Naive thymus-derived CD4-positive, alpha-beta T cell (primary cell): ENCODE results near the gene KRTAP10-1. TPM values are rescaled to one million over a fixed set of nuclear protein-coding genes. Genes with fewer than 3 reads are reported as not detected.
A peak's percentile ranks its signal among the peaks of the same experiment; 100 is the strongest.
"Not testable (repeated sequence)": the region's sequence is repeated elsewhere in the genome, so short reads cannot be mapped to it uniquely, and the experiment has no call there.

ENCODE experiments used
- ATAC-seq: fragments of 150-1000 bp; cut with Tn5 transposase; 2 replicates; pipeline ENCODE4 v1.10.0; 2021; ENCODE audit warnings: mild to moderate bottlenecking, moderate library complexity
- CTCF ChIA-PET: fragments of 350-600 bp; sonication (Branson Sonifier 250); formaldehyde crosslinking; loops from one replicate; lab custom pipeline; 2021; ENCODE audit warnings: antibody characterized with exemption; lab: Charles Lee
- POLR2A ChIA-PET: fragments of 350-600 bp; sonication (Branson Sonifier 250); formaldehyde crosslinking; loops from one replicate; lab custom pipeline; 2021; ENCODE audit warnings: antibody characterized with exemption, inconsistent platforms; lab: Charles Lee
- DNase-seq, 9 donors: peaks; one replicate each; pipeline versions ENCODE4 v3.0.0 to v3.0.0-alpha.2; 2020 to 2022; ENCODE audit warnings: mixed read lengths in 1 of 9
- H3K27ac ChIP-seq: one replicate; pipeline ENCODE4 v1.7.0; 2013; ENCODE audit warnings: mild to moderate bottlenecking, low read depth, low read length, moderate library complexity
- H3K27me3 ChIP-seq, 2 donors: one replicate each; pipeline ENCODE4 v1.7.0; 2013; ENCODE audit warnings: low read length in 2 of 2, mild to moderate bottlenecking in 2 of 2, moderate library complexity in 2 of 2; ENCODE audit not compliant: control insufficient read depth in 2 of 2, insufficient read depth in 2 of 2
- H3K36me3 ChIP-seq, 3 experiments: 1 replicate in 2 of 3; 2 replicates in 1 of 3; pipeline ENCODE4 v1.7.0; 2013; ENCODE audit warnings: low read length in 3 of 3, mild to moderate bottlenecking in 3 of 3, moderate library complexity in 1 of 3; ENCODE audit not compliant: insufficient read depth in 3 of 3, control insufficient read depth in 2 of 3
- H3K4me1 ChIP-seq, 2 donors: one replicate each; pipeline ENCODE4 v1.7.0; 2013; ENCODE audit warnings: low read length in 2 of 2, mild to moderate bottlenecking in 2 of 2, moderate library complexity in 1 of 2; ENCODE audit not compliant: control insufficient read depth in 2 of 2, insufficient read depth in 2 of 2
- H3K4me3 ChIP-seq: 2 replicates; pipeline ENCODE4 v1.7.0; 2013; ENCODE audit warnings: mild to moderate bottlenecking, low read length
- H3K9me3 ChIP-seq, 3 experiments: 1 replicate in 2 of 3; 2 replicates in 1 of 3; pipeline ENCODE4 v1.7.0; 2013; ENCODE audit warnings: low read length in 3 of 3; ENCODE audit not compliant: control insufficient read depth in 2 of 3
- H3K27ac Mint-ChIP-seq, 9 donors: one replicate each; pipeline ENCODE4 v1.8.0; 2020 to 2022; ENCODE audit warnings: mixed read lengths in 9 of 9, mild to moderate bottlenecking in 8 of 9, moderate library complexity in 5 of 9, inconsistent platforms in 2 of 9
- H3K27me3 Mint-ChIP-seq, 5 donors: one replicate each; pipeline ENCODE4 v1.8.0; 2021 to 2022; ENCODE audit warnings: mixed read lengths in 5 of 5, mild to moderate bottlenecking in 1 of 5
- H3K36me3 Mint-ChIP-seq, 5 donors: one replicate each; pipeline ENCODE4 v1.8.0; 2020 to 2022; ENCODE audit warnings: mixed read lengths in 5 of 5, mild to moderate bottlenecking in 3 of 5, inconsistent platforms in 1 of 5
- H3K4me1 Mint-ChIP-seq, 7 donors: one replicate each; pipeline ENCODE4 v1.8.0; 2020 to 2022; ENCODE audit warnings: mixed read lengths in 7 of 7, mild to moderate bottlenecking in 3 of 7, inconsistent platforms in 1 of 7
- H3K4me3 Mint-ChIP-seq, 10 donors: one replicate each; pipeline ENCODE4 v1.8.0; 2020 to 2022; ENCODE audit warnings: mild to moderate bottlenecking in 10 of 10, mixed read lengths in 10 of 10, moderate library complexity in 6 of 10, inconsistent platforms in 2 of 10
- H3K9me3 Mint-ChIP-seq, 11 donors: one replicate each; pipeline ENCODE4 v1.8.0; 2020 to 2022; ENCODE audit warnings: mixed read lengths in 11 of 11, mild to moderate bottlenecking in 4 of 11, inconsistent platforms in 1 of 11, moderate library complexity in 1 of 11
- intact Hi-C, 2 donors: fragments of 100-400 bp; cut with micrococcal nuclease; formaldehyde crosslinking; loops; one replicate each; pipeline ENCODE4 v1.15.1; 2023
- polyA plus RNA-seq, 2 donors: library from polyadenylated mRNA; unstranded; fragments of 300-500 nt; fragmentation: Illumina TruSeq; gene quantifications; one replicate each; pipeline ENCODE4 v1.2.3, GENCODE V29; 2021
- total RNA-seq, 6 experiments: library from RNA in 5 of 6; stranded (reverse) in 5 of 6; gene quantifications; 1 replicate in 5 of 6; 2 replicates in 1 of 6; pipeline ENCODE4 v1.2.3 and lab custom pipeline; 2021 to 2026

KRTAP10-1 gene
- total and polyA plus RNA-seq, 7 experiments from 2014 or later: not detected

DNA sequence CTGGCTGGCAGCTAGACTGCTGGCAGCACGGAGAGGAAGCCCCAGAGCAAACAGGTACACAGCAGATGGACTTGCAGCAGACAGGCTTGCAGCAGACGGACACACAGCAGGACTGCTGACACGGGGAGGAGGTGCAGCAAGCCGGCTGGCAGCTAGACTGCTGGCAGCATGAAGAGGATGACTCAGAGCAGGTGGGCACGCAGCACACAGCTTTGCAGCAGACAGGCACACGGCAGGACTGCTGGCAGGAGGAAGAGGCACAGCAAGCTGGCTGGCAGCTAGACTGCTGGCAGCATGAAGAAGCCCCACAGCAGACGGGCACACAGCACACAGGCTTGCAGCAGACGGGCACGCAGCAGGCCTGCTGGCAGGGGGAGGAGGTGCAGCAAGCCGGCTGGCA is 10.8 kb upstream of the KRTAP10-1 start:
- ChIA-PET POLR2A (no interaction called here), CTCF (no interaction called here)
- Mint-ChIP-seq H3K4me1 (peaks cover 16 to 34% (median 30%) of the 10 kb centered on the region in 7 donors), H3K27me3 (peaks cover 0 to 8% (median 0%) of the 10 kb centered on the region in 5 donors), H3K9me3 (peaks cover 12 to 53% (median 24%) of the 10 kb centered on the region in 11 donors), H3K4me3 (no peak overlapping the region), H3K27ac (no peak overlapping the region), H3K36me3 (peaks cover 17 to 39% (median 28%) of the 10 kb centered on the region in 5 donors)
- no peak overlapping the region for H3K4me3 ChIP-seq
- peaks cover 5 to 18% (median 8%) of the 10 kb centered on the region in 3 experiments for H3K9me3 ChIP-seq
- ATAC-seq (no peak), DNase-seq (no peak)
- intact Hi-C loops: no loop called here
- H3K27me3 ChIP-seq: no peaks in the 10 kb centered on the region
- no peak overlapping the region for H3K27ac ChIP-seq
- H3K4me1 ChIP-seq: peaks cover 15 to 19% of the 10 kb centered on the region in 2 donors
- no peaks in the 10 kb centered on the region for H3K36me3 ChIP-seq

DNA sequence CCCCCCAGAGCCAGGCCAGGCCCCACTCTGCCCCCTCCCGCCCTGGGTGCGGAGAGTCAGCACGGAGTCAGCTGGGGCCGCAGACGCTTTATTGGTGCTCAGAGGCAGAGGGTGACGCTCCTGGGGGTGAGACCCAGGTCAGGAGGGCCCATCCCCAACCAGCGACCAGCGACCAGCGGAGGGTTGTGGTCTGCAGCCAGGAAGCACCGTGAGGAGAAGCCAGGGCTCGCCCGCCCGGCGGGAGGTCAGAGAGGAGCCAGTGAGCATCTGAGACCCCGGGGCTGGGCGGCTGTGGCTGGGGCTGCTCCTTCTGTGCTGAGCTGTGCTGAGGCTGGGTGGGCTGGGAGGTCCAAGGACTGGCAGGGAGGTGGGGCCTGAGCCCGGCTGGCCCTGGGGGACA is 10.3 kb upstream of the KRTAP10-1 start:
- H3K36me3 Mint-ChIP-seq: peaks cover 22 to 43% (median 30%) of the 10 kb centered on the region in 5 donors
- H3K4me1 ChIP-seq: peaks cover 15 to 19% of the 10 kb centered on the region in 2 donors
- H3K36me3 ChIP-seq, H3K27me3 Mint-ChIP-seq, intact Hi-C loops, CTCF ChIA-PET, ATAC-seq, H3K27ac ChIP-seq, H3K27ac Mint-ChIP-seq, H3K4me3 ChIP-seq, H3K27me3 ChIP-seq, POLR2A ChIA-PET, DNase-seq, H3K4me3 Mint-ChIP-seq: not testable (repeated sequence)
- H3K9me3 ChIP-seq: peaks cover 5 to 18% (median 8%) of the 10 kb centered on the region in 3 experiments
- peaks cover 16 to 34% (median 30%) of the 10 kb centered on the region in 7 donors for H3K4me1 Mint-ChIP-seq
- peaks cover 12 to 56% (median 28%) of the 10 kb centered on the region in 11 donors for H3K9me3 Mint-ChIP-seq

DNA sequence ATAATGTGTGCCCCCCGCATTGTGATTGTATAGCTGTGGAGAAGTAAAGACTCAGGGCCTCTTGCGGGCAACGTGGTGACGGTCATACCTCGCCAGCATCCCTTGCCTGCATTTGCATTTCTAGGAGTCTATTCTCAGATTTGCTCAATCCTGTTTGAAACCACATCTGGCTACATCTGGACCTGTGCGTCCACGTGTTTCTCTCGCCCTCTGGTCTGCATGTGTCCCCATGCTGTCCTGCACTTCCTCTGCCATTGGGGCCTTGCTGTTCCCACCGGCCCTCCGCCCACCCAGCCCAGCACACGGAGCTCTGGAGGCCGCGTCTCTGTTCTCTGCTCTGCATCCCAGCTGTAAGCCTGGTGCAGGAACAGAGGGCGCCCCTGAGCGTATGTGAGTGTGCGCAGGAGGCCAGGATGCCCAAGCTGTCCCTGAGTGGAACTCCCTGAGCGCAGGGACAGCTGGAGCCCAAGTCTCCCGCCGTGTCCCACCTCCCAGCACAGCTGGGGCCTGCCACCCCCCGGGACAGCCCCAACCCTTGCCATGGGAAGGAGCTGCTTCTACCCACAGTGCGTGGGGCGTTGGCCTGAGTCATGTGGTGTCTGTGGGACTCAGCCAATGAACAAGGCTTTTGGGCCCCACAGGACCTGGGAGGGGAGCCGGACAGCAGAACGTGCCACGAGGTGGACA is 9.7 kb upstream of the KRTAP10-1 start:
- no peak for DNase-seq
- intact Hi-C loops: loop anchor here in 1 of 2 donors (5.0 to 10.0 kb wide), 2 partner anchors 37 to 145 kb away; partner anchors contain the start of gene KRTAP10-12

DNA sequence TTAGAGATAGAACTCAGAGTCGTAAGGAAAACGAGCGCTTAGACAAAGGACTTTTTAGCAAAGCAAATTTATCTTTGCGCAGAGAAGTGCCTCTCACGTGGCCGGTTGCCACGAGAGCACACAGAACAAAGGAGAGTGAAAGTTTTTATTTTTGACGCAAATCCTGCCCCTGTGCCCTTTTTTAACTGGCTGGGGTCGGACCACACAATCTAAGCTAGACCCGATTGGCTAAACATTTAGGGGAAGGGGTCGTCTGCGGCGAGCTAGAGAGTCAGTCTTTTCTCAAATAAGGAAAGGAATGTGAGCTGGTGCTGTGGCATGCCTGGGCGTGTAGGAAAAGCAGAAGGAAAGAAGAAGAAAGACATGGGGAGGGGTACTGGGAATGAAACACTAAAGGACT is 8.9 kb upstream of the KRTAP10-1 start:
- H3K27ac Mint-ChIP-seq: peak overlapping the region in 6 of 9 donors; percentile 63 to 99 (median 92)
- CTCF ChIA-PET: no interaction called here
- peaks cover 0 to 5% (median 0%) of the 10 kb centered on the region in 5 donors for H3K27me3 Mint-ChIP-seq
- POLR2A ChIA-PET: interaction anchor here (1.1 kb wide), 1 partner anchor 76 kb away, joined by 3 read pairs; no protein-coding TSS in a partner anchor
- intact Hi-C loops: loop anchor here in 1 of 2 donors (5.0 to 10.0 kb wide), 2 partner anchors 37 to 146 kb away; partner anchors contain the start of gene KRTAP10-12
- Histone ChIP-seq H3K4me3 (no peak overlapping the region), H3K36me3 (no peaks in the 10 kb centered on the region), H3K27me3 (no peaks in the 10 kb centered on the region), H3K27ac (no peak overlapping the region), H3K9me3 (peaks cover 5 to 12% (median 8%) of the 10 kb centered on the region in 3 experiments), H3K4me1 (peaks cover 15 to 19% of the 10 kb centered on the region in 2 donors)
- peaks cover 22 to 38% (median 30%) of the 10 kb centered on the region in 5 donors for H3K36me3 Mint-ChIP-seq
- no peak for ATAC-seq
- peaks cover 16 to 34% (median 30%) of the 10 kb centered on the region in 7 donors for H3K4me1 Mint-ChIP-seq
- H3K9me3 Mint-ChIP-seq: peaks cover 12 to 45% (median 28%) of the 10 kb centered on the region in 11 donors
- no peak for DNase-seq
- H3K4me3 Mint-ChIP-seq: peak overlapping the region in 6 of 10 donors; percentile 2 to 86 (median 82)

More for the DNA sequence above, 9.7 kb upstream of the KRTAP10-1 start:
- no peak for ATAC-seq
- peaks cover 0 to 5% (median 0%) of the 10 kb centered on the region in 5 donors for H3K27me3 Mint-ChIP-seq
- peaks cover 12 to 53% (median 28%) of the 10 kb centered on the region in 11 donors for H3K9me3 Mint-ChIP-seq
- CTCF ChIA-PET: no interaction called here
- Histone ChIP-seq H3K36me3 (no peaks in the 10 kb centered on the region), H3K4me3 (no peak overlapping the region), H3K27ac (no peak overlapping the region), H3K27me3 (no peaks in the 10 kb centered on the region), H3K4me1 (peaks cover 15 to 19% of the 10 kb centered on the region in 2 donors), H3K9me3 (peaks cover 5 to 18% (median 8%) of the 10 kb centered on the region in 3 experiments)
- H3K4me3 Mint-ChIP-seq: peak overlapping the region in 4 of 10 donors; percentile 19 to 84 (median 52)
- POLR2A ChIA-PET: interaction anchor here (1.1 kb wide), 1 partner anchor 75 kb away, joined by 3 read pairs; no protein-coding TSS in a partner anchor
- peaks cover 16 to 34% (median 30%) of the 10 kb centered on the region in 7 donors for H3K4me1 Mint-ChIP-seq
- peaks cover 22 to 39% (median 30%) of the 10 kb centered on the region in 5 donors for H3K36me3 Mint-ChIP-seq
- peak overlapping the region in 6 of 9 donors; percentile 28 to 99 (median 80) for H3K27ac Mint-ChIP-seq

DNA sequence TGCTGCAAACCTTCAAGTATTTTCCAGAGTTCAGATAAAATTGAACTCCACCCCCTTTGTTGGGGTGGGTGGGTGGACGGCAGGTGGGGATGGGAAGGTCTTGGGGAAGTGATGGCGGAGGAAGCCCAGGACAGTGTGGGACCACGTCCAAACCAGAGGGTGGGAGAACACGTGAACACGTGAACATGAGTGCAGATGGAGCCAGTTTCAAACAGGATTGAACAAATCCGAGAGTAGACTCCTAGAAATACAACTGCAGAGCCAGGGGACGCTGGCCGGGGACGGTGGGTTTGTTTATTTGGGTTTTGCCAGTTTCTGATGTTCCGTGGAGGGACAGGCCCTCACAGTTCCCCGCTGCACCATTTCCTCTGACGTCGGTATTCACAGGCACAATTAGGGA is 8.4 kb upstream of the KRTAP10-1 start:
- no peak overlapping the region for H3K4me3 ChIP-seq
- H3K36me3 ChIP-seq: no peaks in the 10 kb centered on the region
- no peaks in the 10 kb centered on the region for H3K27me3 ChIP-seq
- Mint-ChIP-seq H3K27me3 (peaks cover 0 to 5% (median 0%) of the 10 kb centered on the region in 5 donors), H3K4me1 (peaks cover 16 to 34% (median 30%) of the 10 kb centered on the region in 7 donors), H3K36me3 (peaks cover 22 to 35% (median 27%) of the 10 kb centered on the region in 5 donors), H3K27ac (peak overlapping the region in 8 of 9 donors; percentile 68 to 99 (median 94)), H3K4me3 (peak overlapping the region in 9 of 10 donors; percentile 29 to 86 (median 83)), H3K9me3 (peaks cover 12 to 40% (median 25%) of the 10 kb centered on the region in 11 donors)
- ChIA-PET CTCF (interaction anchor here (0.6 to 1.2 kb wide), 3 partner anchors 12 to 38 kb away, joined by 3 to 6 read pairs (median 3); no protein-coding TSS in a partner anchor), POLR2A (interaction anchor here (2.6 kb wide), 1 partner anchor 71 kb away, joined by 15 read pairs; no protein-coding TSS in a partner anchor)
- intact Hi-C loops: loop anchor here in 1 of 2 donors (5.0 to 10.0 kb wide), 2 partner anchors 36 to 146 kb away; partner anchors contain the start of gene KRTAP10-12
- peaks cover 15 to 19% of the 10 kb centered on the region in 2 donors for H3K4me1 ChIP-seq
- ATAC-seq: no peak
- H3K27ac ChIP-seq: no peak overlapping the region
- H3K9me3 ChIP-seq: peaks cover 5 to 11% (median 8%) of the 10 kb centered on the region in 3 experiments
- DNase-seq: peak in 1 of 9 donors; percentile 9
